Skin of body (tissue), 2 donors: Measurements from ENCODE around the gene PPM1G. TPM values are rescaled to one million over a fixed set of nuclear protein-coding genes. Genes with fewer than 3 reads are reported as not detected.
"Not testable (repeated sequence)": the region's sequence is repeated elsewhere in the genome, so short reads cannot be mapped to it uniquely, and the experiment has no call there.

ENCODE experiments used
- DNase-seq: peaks from one replicate; lab custom pipeline; 2025; lab: John Stamatoyannopoulos, UW
- total RNA-seq: library from RNA; depleted of rRNA; stranded (reverse); fragments of >200 nt; gene quantifications from one replicate; pipeline ENCODE4 v1.2.3, GENCODE V29; 2014

PPM1G gene, protein sequence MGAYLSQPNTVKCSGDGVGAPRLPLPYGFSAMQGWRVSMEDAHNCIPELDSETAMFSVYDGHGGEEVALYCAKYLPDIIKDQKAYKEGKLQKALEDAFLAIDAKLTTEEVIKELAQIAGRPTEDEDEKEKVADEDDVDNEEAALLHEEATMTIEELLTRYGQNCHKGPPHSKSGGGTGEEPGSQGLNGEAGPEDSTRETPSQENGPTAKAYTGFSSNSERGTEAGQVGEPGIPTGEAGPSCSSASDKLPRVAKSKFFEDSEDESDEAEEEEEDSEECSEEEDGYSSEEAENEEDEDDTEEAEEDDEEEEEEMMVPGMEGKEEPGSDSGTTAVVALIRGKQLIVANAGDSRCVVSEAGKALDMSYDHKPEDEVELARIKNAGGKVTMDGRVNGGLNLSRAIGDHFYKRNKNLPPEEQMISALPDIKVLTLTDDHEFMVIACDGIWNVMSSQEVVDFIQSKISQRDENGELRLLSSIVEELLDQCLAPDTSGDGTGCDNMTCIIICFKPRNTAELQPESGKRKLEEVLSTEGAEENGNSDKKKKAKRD
- 33.1 TPM for total RNA-seq

DNA sequence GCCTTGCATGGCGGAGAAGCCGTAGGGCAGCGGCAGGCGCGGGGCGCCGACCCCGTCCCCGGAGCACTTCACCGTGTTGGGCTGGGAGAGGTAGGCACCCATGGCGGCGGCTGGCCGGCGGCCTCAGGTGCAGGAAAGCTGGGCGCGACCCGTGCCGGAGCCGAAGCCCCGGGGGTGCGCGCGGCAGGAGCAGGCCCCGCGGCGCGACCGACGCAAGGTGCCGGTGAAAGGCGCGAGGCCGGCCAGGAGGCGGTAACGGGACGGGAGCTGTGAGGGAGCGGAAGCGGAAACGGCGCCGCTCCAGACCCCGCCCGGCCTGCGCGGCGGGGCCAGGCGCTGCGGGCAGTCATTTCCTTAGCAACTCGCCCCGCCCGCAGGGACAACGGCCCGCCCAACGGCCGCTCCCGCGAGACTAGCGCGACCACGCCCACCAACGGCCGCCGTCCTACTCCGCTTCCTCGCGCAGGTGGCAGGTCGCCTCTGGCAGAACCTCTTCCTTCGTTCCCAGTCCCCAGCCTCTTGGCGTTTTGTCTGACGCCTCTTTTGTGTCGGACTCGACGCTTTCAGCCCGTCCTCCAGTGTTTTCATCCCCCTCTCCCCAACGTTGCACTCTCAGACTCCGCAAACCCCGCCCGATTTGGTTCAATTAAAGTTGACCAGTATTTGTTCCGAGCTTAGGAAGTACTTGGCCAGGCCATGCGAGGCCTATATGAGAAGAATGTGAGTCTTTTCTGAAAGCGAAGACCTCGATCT, at the start of gene PPM1G:
TSS of gene PPM1G (minus strand) at position 271 of the 753 bp plus-strand sequence. CDS start at position 102, 169 bp downstream.
- DNase-seq, result peak; percentile 89

DNA sequence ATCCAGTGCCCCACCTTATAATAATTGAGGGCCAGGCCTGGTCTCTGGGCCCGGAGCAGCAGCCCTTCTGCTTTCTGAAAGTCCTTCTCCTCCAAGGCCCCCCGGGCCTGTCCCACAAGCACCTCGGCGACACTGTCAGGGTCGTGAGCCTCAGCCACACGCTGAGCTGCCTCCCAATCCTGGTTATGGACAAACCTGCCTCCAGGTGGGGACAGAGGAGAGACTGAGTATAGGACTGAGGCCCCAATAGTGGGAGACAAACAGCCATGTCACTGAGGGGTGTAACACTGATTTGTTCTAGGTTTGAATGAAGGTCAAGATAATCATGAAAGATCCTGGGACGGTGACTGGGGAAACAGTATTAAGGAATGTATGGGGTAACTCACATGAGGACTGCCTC, 44.6 kb upstream of the PPM1G start:
- DNase-seq, result no peak

DNA sequence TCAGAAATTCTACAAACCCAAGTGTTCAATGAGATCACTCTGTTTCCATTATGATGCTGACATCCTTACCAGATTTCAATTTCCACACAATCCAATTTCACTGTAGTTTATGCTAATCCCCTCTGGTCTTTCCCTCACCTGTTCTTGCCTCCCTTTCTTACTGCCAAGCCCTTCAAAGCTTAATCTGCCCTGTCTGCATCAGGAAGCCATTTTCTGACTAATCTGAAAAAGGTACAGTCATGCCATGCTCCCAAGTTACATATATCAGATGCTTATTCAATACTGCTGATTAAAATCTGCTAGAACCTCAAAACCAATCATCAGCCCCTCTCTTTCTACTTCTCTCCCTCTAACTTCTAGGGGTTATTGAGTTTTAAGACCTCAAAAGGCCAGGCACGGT, 41.7 kb upstream of the PPM1G start:
- no peak for DNase-seq

DNA sequence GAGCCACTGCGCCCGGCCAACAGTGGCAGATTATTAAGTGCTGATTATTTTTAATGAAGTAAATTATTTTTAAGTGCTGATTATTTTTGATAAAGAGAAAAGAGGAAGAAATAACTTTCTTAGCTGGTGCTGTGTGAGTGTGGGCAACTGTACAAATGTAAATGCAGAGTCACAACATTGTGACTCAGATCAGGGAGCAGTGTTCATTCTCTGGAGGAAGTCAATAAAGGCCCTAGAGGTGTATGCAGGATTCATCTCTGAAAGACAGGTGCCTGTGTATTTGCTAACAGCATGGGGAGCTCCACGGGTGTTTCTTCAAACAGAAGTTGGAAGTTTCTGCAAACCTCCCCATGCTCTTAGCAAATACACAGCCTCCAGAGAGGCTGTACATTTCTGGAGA, 39.0 kb upstream of the PPM1G start:
- no peak for DNase-seq

DNA sequence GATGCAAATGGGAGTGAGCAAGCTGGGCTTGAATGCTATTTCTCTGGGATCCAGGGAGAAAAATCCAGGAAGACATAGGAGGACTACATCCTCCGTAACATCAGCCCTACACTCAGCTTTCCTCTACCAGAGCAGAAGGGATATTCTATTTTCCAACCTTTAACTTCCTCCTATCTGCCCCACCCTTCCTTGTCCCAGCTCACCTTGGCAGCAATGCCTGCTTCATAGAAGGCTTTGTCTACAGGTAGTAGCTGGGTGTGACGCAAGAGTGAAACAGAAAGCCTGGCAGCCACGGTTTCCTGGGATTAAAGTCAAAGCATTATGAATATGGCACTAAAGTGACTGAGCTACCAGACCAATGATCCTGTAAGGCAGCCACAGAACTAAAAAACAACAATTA, 36.7 kb upstream of the PPM1G start:
- no peak for DNase-seq

DNA sequence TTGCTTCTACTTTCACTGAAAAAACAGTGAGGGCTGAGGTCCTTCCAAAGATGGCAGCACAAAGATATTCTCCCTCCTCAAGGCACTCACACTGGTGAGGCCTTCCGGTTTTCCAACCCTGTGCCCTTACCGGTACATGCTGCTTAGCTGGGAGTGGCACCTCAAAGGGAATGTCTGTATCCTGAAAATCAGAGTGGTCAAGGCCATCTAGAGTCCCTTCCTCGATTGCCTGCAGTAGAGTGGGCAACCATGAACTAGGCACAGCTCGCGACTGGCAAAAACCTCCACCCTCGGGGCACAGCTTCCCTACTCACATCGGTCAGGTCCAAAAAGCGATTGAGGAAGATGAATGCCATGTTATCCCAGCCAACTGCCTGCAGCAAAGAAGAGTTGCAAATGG, 36.2 kb upstream of the PPM1G start:
- DNase-seq, result no peak

DNA sequence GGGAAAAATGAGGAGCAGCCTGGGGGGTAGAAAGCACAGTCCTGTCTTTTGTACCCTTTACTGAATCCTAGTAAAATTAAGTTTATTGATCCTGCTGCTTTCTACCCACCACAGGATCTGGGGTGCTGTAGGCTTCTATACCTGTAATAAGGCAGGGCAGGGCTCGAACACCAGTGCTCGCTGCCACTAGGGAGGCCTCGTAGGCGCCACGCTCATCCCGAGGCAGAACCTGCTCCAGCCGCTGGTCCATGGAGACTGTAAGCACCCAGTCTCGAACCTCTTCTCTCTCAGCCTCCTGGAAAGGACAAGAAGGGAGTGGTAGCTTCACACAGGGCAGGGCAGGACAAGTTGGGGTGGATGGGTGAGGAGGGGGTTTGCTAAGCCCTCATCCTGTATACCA, 35.8 kb upstream of the PPM1G start:
- no peak for DNase-seq

DNA sequence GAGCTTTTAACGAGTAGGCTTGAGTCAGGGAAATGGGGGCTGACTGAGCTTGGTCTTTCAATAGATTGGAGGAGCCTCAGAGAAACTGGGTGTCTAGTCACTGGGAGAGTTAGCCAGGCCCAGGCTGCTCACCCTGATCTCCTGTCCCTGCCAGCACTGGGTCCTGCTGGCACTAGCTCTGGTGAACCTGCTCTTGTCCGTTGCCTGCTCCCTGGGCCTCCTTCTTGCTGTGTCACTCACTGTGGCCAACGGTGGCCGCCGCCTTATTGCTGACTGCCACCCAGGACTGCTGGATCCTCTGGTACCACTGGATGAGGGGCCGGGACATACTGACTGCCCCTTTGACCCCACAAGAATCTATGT, 33.5 kb upstream of the PPM1G start:
- DNase-seq, result no peak

DNA sequence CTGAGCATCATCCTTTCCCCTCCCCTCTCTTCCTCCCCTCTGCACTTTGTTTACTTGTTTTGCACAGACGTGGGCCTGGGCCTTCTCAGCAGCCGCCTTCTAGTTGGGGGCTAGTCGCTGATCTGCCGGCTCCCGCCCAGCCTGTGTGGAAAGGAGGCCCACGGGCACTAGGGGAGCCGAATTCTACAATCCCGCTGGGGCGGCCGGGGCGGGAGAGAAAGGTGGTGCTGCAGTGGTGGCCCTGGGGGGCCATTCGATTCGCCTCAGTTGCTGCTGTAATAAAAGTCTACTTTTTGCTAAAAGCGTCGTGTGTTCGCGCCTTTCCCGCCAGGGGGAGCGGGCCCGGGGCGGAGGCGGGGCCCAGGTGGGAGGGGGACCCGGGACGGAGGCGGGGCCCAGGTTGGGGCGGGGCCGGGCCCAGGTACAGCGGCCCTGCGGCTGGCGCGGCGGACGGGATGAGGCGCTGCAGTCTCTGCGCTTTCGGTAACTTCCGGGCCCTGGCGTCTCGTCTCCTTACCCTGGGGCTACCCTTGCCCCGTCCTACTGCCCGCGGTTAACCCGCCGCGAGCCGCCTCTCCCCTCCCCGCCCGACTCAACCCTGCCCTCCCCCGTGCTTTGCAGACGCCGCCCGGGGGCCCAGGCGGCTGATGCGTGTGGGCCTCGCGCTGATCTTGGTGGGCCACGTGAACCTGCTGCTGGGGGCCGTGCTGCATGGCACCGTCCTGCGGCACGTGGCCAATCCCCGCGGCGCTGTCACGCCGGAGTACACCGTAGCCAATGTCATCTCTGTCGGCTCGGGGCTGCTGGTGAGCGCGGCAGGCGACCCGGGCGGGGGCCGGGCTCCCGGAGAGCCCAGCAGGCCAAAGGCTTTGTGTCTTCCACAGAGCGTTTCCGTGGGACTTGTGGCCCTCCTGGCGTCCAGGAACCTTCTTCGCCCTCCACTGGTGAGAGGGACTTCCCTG, 32.8 kb upstream of the PPM1G start, which contains the start of gene KRTCAP3:
TSS of gene KRTCAP3 (plus strand) at position 424 of the 962 bp plus-strand sequence. CDS start at position 456, 32 bp downstream.
- DNase-seq, result no peak

DNA sequence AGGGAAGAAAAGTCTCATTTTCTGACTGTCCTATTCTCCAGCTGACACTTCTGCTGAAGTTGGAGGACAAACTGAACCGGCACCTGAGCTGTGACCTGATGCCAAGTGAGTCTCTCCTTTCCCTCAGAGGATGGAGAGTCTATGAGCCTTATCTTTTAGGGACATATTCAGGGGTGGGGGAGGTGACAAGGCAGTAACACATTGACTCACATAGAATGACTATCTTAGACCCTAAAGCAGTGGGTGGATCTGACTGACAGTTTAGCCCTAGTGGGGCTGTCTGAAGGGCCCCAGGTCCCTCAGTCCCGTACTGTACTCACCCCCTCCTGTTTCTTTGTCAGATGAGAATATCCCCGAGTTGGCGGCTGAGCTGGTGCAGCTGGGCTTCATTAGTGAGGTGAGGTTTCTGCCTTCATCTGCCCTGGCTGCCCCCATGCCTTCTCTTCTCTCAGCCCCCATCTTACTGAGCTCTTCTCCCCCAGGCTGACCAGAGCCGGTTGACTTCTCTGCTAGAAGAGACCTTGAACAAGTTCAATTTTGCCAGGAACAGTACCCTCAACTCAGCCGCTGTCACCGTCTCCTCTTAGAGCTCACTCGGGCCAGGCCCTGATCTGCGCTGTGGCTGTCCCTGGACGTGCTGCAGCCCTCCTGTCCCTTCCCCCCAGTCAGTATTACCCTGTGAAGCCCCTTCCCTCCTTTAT, 32.0 kb upstream of the PPM1G start:
- DNase-seq, result no peak

DNA sequence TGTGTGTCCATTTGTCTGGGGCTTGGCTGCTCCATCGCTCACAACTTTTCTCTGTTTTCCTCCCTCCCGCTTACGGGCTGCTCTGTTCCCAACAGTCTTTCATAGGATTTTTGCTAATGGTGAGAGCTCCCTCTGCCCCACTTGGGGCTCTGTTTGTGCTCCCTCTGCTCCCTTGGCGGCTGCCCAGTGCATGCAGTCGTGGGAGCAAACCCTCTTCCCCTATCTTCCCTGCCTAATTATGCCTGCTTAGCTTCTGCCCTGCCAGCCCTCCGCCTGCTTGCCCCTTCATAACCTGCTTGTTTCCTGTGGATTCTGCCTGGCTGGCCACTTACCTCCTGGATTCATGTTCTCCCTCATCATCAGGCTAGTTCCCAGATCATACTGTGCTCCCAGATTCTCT, 26.2 kb upstream of the PPM1G start:
- no peak for DNase-seq

DNA sequence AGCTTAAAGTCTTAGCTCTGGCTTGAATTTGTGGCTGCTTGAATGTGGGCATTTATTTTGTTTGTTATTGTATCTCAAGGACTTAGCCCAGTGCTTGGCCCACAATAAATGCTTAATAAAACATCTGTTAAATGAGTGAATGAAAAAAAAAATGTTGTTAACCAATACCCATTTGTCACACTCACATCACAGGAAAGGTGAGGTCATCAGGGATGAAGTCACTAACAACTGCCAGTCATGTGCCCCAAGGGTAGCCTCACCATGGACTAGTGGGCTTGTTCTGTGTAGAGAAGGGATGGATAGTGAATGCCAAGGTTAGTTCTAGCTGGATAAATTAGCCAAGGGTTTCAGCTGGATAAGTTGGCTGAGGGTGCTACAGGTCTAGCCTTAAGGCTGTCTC, 22.0 kb upstream of the PPM1G start:
- DNase-seq, result no peak

DNA sequence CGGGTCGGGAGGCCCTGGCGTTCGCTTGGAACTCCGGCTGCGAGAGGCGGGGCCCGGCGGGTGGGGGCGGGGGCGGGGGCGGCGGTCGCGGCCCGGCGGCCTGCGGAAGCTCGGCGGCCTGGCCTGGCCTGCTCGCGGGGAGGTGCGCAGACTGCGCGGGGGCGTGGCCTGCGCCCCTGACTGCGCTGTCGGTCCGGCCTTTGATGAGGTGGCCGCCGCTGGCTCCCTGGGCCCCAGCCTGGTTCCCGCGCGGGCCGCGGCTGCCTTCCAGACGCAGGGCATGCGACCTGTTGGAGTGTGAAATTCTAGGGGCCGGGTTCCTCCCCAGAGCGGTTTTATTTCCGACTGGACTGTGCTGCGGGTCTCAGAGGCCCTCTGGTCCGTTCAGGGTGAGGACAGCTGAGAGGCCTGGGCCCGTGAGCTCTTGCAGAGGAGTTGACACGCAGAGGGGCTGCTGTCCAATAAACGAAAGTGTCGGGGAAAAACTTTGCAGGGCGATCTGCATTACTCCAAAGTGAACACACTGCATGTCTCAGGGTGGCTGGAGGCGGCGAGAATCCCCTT, 19.7 kb upstream of the PPM1G start:
- peak; percentile 52 for DNase-seq

DNA sequence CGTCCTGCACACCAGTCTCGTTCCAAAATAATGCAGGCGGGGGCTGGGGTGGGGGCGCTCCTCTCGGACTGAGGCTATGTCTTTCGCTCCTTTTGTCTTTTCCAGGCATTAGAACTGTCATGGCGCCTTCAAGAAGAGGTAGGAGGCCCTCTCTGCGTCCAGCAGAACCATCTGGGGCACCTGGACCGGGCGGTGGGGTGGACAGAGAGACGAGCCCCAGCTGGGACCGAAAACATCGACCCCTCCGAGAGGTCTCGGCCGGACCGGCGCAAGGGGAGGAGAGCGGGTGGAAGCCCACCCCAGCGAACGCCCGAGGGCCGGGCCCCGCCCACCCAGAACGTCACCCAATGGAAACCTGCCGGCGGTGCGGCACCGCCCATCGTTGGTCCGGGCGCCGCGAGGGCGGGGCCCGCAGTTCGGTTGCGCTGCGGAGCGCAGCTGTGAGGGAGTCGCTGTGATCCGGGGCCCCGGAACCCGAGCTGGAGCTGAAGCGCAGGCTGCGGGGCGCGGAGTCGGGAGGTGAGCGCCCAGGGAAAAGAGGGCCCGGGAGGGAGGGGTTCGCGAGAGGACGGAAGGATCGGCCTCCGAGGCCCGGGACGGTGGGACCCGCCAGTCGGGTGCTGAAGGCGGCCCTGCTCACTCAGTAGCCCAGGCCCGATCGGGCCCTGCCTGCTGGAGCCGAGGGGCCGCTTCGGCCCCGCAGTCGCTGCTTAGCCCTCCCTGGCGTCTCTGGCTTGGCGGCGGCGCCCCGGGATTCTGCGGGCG, 19.0 kb upstream of the PPM1G start, which contains the start of gene NRBP1:
TSS of gene NRBP1 (plus strand) at position 419 of the 765 bp plus-strand sequence. CDS start 4,643 bp downstream, outside the sequence.
- peak; percentile 88 for DNase-seq

DNA sequence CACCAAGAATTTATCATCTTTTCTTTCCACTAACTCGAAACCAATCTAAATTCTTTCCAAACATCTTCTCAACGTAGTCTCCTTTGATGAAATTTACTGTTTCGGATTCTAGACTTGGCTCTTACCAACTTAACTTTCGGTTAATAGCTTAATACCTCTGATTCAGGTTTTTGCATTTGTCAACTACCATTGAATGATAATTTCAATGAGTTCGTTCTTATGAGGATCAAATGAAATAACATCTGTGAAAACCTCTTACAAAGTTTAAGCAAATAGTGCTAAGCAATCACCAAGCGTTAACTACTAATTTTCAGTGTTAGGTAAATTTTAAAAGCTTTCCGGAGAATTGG, 18.4 kb upstream of the PPM1G start:
- peak; percentile 79 for DNase-seq

DNA sequence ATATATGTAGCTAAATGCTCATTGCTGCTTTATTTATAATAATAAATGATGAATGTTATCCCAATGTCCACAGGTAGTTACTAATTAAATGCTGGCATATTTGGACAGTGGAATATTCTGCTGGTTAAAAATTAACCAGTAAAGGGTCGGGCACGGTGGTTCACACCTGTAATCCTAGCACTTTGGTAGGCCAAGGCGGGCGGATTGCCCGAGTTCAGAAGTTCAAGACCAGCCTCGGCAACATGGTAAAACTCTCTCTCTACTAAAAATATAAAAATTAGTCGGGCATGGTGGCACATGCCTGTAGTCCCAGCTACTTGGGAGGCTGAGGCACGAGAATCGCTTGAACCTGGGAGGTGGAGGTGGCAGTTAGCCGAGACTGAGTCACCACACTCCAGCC, 15.6 kb upstream of the PPM1G start:
- not testable (repeated sequence) for DNase-seq

DNA sequence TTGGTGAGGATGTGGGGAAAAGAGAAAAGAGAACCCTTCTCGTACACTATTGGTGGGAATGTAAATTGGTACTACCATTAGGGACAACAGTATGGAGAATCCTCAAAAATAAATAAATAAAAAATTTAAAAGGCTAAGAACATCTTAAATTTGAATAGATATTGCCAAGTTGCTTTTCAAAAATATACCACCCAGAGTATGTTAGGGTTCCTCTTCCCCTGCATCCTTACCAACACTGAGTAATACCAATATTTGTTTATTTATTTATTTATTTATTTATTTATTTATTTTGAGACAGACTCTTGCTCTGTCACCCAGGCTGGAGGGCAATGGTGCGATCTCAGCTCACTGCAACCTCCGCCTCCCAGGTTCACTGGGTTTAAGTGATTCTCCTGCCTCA, 13.6 kb upstream of the PPM1G start:
- DNase-seq, result no peak

DNA sequence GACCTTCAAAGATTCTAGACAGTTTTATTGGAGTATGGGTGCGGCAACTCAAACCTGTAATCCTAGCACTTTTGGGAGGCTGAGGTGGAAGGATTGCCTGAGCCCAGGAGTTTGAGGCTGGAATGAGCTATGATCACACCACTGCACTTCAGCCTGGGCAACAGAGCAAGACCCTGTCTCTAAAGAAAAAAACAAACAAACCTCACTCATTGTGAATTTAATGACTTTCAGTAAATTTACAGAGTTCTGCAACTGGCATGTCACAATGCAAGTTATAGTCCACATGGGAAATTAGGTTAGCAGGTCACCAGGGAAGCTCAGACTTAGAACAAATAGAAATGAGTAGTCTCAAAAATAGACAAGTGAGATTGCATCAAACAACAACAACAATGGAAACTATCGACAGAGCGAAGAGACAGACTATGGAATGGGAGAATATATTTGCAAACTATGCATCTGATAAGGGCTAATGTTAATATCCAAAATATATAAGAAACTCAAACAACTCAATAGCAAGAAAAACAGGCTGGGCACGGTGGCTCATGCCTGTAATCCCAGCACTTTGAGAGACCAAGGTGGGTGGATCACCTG, 12.4 kb upstream of the PPM1G start:
- no peak for DNase-seq

DNA sequence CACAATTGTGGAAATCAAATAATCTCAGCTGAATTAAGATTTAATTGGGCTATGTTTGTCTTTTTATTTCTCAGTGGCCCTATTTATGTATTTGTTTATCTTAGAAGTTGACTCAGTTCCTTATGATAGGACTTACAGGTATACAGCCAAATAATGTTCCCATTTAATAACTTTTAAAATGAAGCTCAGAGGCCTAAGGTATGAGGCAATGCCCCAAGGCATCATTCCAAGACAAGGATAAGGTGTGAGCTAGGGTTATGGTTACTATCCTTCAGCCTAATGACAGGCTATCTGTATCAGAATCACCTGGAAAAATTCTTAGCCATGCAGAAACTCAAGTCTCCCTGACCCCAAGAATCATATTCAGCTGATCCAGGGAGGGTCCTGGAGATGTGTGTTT, 11.6 kb upstream of the PPM1G start:
- no peak for DNase-seq
